IPS-18a (cell line): ENCODE measurements around the gene KCNA10.

Experiments used
- H3K27ac ChIP-seq: one replicate; pipeline ENCODE4 v1.5.1; 2013; ENCODE audit warnings: low read length
- H3K27me3 ChIP-seq: one replicate; pipeline ENCODE4 v1.6.1; 2013; ENCODE audit warnings: mild to moderate bottlenecking, low read length; ENCODE audit not compliant: control insufficient read depth, insufficient read depth
- H3K36me3 ChIP-seq: one replicate; pipeline ENCODE4 v1.6.1; 2013; ENCODE audit warnings: low read depth, low read length; ENCODE audit not compliant: control insufficient read depth
- H3K4me1 ChIP-seq: one replicate; pipeline ENCODE4 v1.6.1; 2013; ENCODE audit warnings: low read depth, low read length; ENCODE audit not compliant: control insufficient read depth
- H3K4me3 ChIP-seq: one replicate; pipeline ENCODE4 v1.5.1; 2013; ENCODE audit warnings: low read length
- H3K9ac ChIP-seq: one replicate; pipeline ENCODE4 v1.6.1; 2013; ENCODE audit warnings: mild to moderate bottlenecking, low read length, moderate library complexity
- H3K9me3 ChIP-seq: one replicate; pipeline ENCODE4 v1.6.1; 2013; ENCODE audit warnings: low read depth, low read length; ENCODE audit not compliant: control insufficient read depth

The KCNA10 gene

GRCh38 chr1:110519125-110519810 is at the start of gene KCNA10:
TSS of gene KCNA10 (minus strand) at chr1:110519175. CDS start at chr1:110518787, 388 bp downstream.
- no peaks in the 10 kb centered on the region for H3K27me3 ChIP-seq
- no peak within 1 kb of the TSS for H3K27ac ChIP-seq

GRCh38 chr1:110566836-110567235 is 47.9 kb upstream of the KCNA10 start:
- Histone ChIP-seq H3K9ac (no peak overlapping the region), H3K4me3 (no peak overlapping the region), H3K27me3 (no peaks in the 10 kb centered on the region), H3K4me1 (peaks cover 5% of the 10 kb centered on the region), H3K27ac (no peak overlapping the region), H3K36me3 (no peaks in the 10 kb centered on the region), H3K9me3 (no peaks in the 10 kb centered on the region)

More at GRCh38 chr1:110519125-110519810, at the start of gene KCNA10:
- Histone ChIP-seq H3K4me3 (no peak within 1 kb of the TSS), H3K4me1 (peaks cover 12% of the 10 kb centered on the region), H3K9me3 (no peaks in the 10 kb centered on the region), H3K9ac (no peak within 1 kb of the TSS), H3K36me3 (no peaks in the 10 kb centered on the region)

DNA sequence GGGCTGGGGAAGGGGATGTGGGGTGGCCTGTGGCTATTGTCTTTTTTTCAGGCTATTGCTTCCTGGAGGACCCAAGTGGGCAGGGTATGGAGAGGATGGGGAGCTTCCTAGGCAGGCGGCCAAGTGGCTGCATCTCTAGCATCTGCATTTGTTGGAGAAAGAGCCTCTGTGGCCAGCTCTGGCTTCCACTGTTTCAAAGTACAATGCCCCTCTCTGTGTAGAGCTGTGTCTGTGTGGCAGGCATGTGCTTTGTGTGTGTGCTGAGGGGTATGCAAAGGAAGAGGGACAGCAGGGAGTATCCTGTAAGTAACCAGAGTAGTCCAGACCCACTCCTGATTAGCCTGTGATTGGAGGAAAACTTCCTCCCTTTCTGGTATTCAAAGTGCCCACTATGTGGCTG is 46.6 kb upstream of the KCNA10 start:
- Histone ChIP-seq H3K27ac (no peak overlapping the region), H3K4me3 (no peak overlapping the region), H3K36me3 (no peaks in the 10 kb centered on the region), H3K9me3 (no peaks in the 10 kb centered on the region), H3K4me1 (peaks cover 5% of the 10 kb centered on the region), H3K27me3 (no peaks in the 10 kb centered on the region), H3K9ac (no peak overlapping the region)

GRCh38 chr1:110563089-110563488 is 44.1 kb upstream of the KCNA10 start:
- H3K4me1 ChIP-seq = peaks cover 5% of the 10 kb centered on the region
- no peak overlapping the region for H3K27ac ChIP-seq
- no peak overlapping the region for H3K4me3 ChIP-seq
- H3K9me3 ChIP-seq = no peaks in the 10 kb centered on the region
- no peak overlapping the region for H3K9ac ChIP-seq
- H3K36me3 ChIP-seq = no peaks in the 10 kb centered on the region
- no peaks in the 10 kb centered on the region for H3K27me3 ChIP-seq

DNA sequence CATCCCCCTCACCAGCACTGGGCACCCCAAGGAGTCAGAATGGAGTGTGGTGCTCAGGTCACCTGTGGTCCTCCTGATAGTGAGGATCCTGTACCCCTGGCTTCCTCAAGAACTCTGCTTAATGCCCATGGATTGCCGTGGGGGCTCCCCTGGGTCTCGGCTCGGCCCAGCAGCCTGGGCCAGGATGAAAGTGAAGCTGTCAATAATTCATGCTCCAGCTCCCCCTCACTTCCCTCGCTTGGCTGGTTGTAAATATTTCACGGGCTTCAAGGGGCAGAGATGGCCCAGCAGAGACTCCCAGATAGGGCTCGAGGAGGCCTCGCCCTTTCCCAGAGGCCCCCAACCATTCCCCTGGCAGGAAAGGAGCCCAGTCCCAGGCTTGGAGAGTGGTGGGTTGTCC is 42.6 kb upstream of the KCNA10 start:
- Histone ChIP-seq H3K27me3 (peaks cover 9% of the 10 kb centered on the region), H3K36me3 (no peaks in the 10 kb centered on the region), H3K4me3 (no peak overlapping the region), H3K4me1 (peaks cover 5% of the 10 kb centered on the region), H3K9me3 (no peaks in the 10 kb centered on the region), H3K9ac (no peak overlapping the region), H3K27ac (no peak overlapping the region)

DNA sequence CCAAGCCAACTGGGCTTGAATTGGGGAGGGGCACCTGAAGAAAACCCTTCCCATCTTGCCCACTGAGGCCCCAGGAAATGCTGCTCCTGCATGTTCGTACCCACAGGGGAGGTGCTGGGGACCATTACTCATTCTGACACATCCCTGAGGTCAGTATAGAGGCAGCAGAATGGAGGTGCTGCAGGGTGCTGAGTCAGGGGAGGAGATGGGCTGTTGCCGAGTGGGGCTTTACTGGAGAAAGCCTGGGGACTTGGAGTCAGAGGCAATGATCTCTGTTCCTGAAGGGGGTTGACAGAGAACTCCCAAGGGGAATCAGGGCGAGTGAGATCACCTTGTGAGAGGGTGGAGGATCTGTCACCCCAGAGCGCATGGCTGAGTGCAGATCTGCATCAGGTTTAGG is 40.2 kb upstream of the KCNA10 start:
- Histone ChIP-seq H3K4me1 (no peaks in the 10 kb centered on the region), H3K9ac (no peak overlapping the region), H3K27ac (no peak overlapping the region), H3K27me3 (peaks cover 31% of the 10 kb centered on the region), H3K9me3 (no peaks in the 10 kb centered on the region), H3K4me3 (no peak overlapping the region), H3K36me3 (no peaks in the 10 kb centered on the region)

DNA sequence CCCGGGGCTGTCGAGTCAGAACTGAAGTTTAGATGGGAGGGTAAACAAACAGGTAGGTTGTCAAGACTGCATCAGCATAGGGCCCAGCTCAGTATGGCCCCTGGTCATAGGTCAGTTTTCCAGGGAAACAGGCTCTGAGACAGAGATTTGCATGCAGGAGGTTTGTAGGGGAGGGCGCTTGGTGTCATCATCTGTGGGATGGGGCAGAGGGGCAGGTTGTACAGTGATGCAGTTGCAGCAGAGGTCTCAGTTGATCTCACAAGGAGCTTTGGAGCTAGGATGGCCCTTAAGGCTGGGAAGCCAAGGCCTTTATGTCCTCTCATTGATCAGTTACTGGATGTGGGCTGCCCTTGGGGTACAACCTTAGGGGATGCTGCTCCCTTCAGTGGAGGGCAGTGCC is 38.5 kb upstream of the KCNA10 start:
- no peaks in the 10 kb centered on the region for H3K4me1 ChIP-seq

GRCh38 chr1:110556471-110556807 is 37.5 kb upstream of the KCNA10 start:
- Histone ChIP-seq H3K27me3 (peaks cover 37% of the 10 kb centered on the region), H3K27ac (no peak overlapping the region), H3K4me3 (no peak overlapping the region), H3K4me1 (no peaks in the 10 kb centered on the region), H3K36me3 (no peaks in the 10 kb centered on the region), H3K9ac (no peak overlapping the region), H3K9me3 (no peaks in the 10 kb centered on the region)

More for the DNA sequence above, 38.5 kb upstream of the KCNA10 start:
- no peak overlapping the region for H3K4me3 ChIP-seq
- H3K27me3 ChIP-seq = peaks cover 37% of the 10 kb centered on the region
- no peak overlapping the region for H3K27ac ChIP-seq
- H3K36me3 ChIP-seq = no peaks in the 10 kb centered on the region
- H3K9ac ChIP-seq = no peak overlapping the region
- H3K9me3 ChIP-seq = no peaks in the 10 kb centered on the region

GRCh38 chr1:110555807-110556470 is 37.0 kb upstream of the KCNA10 start:
- H3K27me3 ChIP-seq = peaks cover 37% of the 10 kb centered on the region
- no peak overlapping the region for H3K27ac ChIP-seq
- no peak overlapping the region for H3K9ac ChIP-seq

DNA sequence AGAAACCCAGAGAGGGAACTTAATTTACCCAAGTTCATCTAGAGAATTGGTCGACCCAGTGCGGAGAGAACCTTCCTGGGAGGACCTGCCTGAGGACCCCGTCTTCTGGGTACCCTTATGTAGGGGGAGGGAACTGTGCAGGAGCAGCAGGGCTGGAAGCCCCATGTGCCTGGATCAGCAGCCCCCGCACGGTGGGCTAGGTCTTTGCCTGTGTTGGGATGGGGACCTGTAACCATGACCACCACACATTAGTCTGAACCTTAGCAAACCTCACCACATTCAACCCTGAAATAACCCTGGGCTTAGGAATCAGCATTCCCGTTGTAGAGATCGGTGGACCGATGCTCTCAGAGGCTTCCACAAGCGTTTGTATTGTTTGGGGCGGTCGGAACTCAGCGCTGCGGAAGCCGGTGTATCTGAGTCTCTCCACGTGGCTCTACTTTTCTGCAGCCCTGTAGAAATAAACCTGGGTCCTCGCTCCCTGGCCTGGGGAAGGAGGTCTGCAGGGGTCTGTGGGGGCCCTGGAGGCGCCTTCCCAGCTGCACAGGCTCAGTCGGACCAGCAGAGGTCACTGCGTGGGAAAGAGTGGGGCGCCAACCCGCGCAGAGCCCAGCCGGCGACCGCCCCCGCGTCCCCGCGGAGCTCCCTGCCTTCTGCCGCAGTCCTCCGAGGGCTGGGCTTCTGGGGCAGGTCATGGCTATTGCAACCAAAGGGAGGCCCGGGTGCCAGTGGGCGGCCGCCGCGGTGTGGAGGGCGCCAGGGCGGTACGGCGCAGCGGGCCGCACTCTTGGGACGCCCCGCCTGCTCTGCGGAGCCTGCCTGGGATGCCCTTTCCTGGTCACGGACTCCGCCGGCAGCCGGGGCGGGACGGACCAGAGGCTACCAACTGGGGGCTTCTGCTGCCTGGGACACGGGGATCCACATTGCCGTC is 36.2 kb upstream of the KCNA10 start:
- no peak overlapping the region for H3K9ac ChIP-seq
- H3K27me3 ChIP-seq = peaks cover 37% of the 10 kb centered on the region
- no peak overlapping the region for H3K27ac ChIP-seq
- peak overlapping the region; percentile 49 for H3K4me3 ChIP-seq
- no peaks in the 10 kb centered on the region for H3K4me1 ChIP-seq
- H3K36me3 ChIP-seq = no peaks in the 10 kb centered on the region
- H3K9me3 ChIP-seq = no peaks in the 10 kb centered on the region

More at GRCh38 chr1:110555807-110556470, 37.0 kb upstream of the KCNA10 start:
- Histone ChIP-seq H3K4me3 (peak overlapping the region; percentile 49), H3K4me1 (no peaks in the 10 kb centered on the region), H3K36me3 (no peaks in the 10 kb centered on the region), H3K9me3 (no peaks in the 10 kb centered on the region)

DNA sequence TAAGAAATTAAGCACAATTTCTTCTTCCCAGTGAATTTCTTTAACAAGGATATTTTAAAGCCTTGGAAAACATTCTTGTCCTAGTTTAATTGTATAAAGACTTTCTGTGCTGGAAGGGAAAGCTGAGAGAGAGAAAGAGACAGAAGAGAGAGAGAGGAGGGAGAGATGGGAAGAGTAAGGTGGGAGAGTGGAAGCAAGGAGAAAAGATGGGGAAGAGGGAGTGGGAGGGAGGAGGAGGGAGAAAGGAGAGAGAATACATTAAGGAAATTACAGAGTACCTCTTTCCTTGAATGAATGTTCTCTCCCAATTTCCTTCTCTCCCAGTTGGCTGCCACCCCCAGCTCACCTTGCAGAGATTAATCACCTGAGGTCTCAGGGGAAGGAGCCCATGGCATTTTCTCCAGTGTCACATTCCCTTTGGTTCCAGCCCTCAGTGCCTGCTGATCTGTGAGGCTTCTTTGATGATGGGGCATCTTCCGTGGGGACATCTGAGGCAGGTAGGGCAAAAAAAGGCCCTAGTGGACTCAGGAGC is 32.4 kb upstream of the KCNA10 start:
- Histone ChIP-seq H3K27me3 (peaks cover 26% of the 10 kb centered on the region), H3K9me3 (no peaks in the 10 kb centered on the region), H3K4me1 (no peaks in the 10 kb centered on the region)

More for the DNA sequence above, 32.4 kb upstream of the KCNA10 start:
- no peak overlapping the region for H3K4me3 ChIP-seq
- H3K36me3 ChIP-seq = no peaks in the 10 kb centered on the region
- H3K9ac ChIP-seq = no peak overlapping the region
- no peak overlapping the region for H3K27ac ChIP-seq
